Measurements from ENCODE around the gene TNFAIP3.

DNA sequence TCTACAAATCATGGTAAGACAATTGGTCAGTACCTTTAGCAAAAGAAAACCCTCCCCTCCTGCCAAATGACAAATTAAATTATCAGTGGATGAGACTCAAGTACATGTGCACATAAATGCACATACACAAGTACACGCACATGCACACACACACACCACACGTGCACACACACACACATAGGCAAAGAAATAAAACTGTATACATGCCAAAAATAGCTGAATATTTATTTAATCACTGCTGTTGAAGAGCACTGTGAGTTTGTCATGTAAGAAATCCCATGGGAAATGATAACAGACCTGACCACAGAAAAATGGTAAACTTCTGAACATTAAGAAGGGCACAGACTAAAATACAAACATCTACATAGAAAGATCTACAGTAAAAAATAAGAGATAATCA lies 46.6 kb upstream of the TNFAIP3 start:
- TF ChIP-seq EZH2 (IDR thresholded peaks at IDR 0.05) (no peak), POLR2AphosphoS5 (IDR thresholded peaks at IDR 0.05; ENCODE audit: borderline replicate concordance, low read depth, low read length) (no peak), FOXP2 (optimal IDR thresholded peaks at IDR 0.05; ENCODE audit: control extremely low read depth, extremely low read length, insufficient read depth) (no peak)
